HepG2 (cell line): Measurements from ENCODE around the gene LLGL2. TPM values are rescaled to one million over a fixed set of nuclear protein-coding genes. Genes with fewer than 3 reads are reported as not detected.

ENCODE experiments used
- ATAC-seq: fragments of 200-7000 bp; cut with Tn5 transposase; 3 replicates; pipeline ENCODE4 v1.9.1; 2020; ENCODE audit warnings: mild to moderate bottlenecking, moderate library complexity
- BruUV-seq: library from RNA; stranded (reverse); fragments of 400-500 nt; replicated peaks from 2 replicates; lab custom pipeline; 2021; lab: Mats Ljungman, UMichigan
- CTCF ChIA-PET: fragments of 300-600 bp; formaldehyde crosslinking; extraction: SDS; loops from one replicate; lab custom pipeline; 2021; ENCODE audit warnings: low total read pairs, inconsistent platforms, low intra/inter-chr PET ratio; lab: Yijun Ruan, JAX
- POLR2A ChIA-PET: fragments of 350-600 bp; sonication (Branson Sonifier 250); formaldehyde crosslinking; loops from one replicate; lab custom pipeline; 2020; ENCODE audit warnings: antibody characterized with exemption, inconsistent platforms; lab: Yijun Ruan, JAX
- DNase-seq: peaks from one replicate; pipeline ENCODE4 v3.0.0-alpha.2; 2015; ENCODE audit warnings: low spot score
- FAIRE-seq: peaks from 3 replicates; lab custom pipeline; 2011; peaks lifted over from hg19 to GRCh38; lab: Jason Lieb, UNC
- H2AFZ ChIP-seq: one replicate; pipeline ENCODE4 v1.6.1; 2011; ENCODE audit warnings: low read length, inconsistent platforms
- H3K27ac ChIP-seq: fragments of 300-600 bp; 3 replicates; pipeline ENCODE4 v1.8.0; 2011; ENCODE audit warnings: mixed run types, mild to moderate bottlenecking, mixed read lengths, low read length, inconsistent platforms; ENCODE audit not compliant: insufficient read depth; ENCODE audit errors: extremely low read length
- H3K27me3 ChIP-seq, 2 experiments: fragments of 200-600 bp in 1 of 2; 2 replicates in 1 of 2; 3 replicates in 1 of 2; pipeline versions ENCODE4 v1.6.0 to v1.8.0; 2011; ENCODE audit warnings: low read length in 2 of 2, mild to moderate bottlenecking in 2 of 2, moderate library complexity in 2 of 2, inconsistent platforms in 1 of 2; ENCODE audit not compliant: insufficient read depth in 2 of 2, control insufficient read depth in 1 of 2
- H3K36me3 ChIP-seq, 2 experiments: fragments of 200-600 bp in 1 of 2; replicated peaks in 1 of 2; 2 replicates in 1 of 2; 3 replicates in 1 of 2; pipeline versions ENCODE4 v1.5.1 to v1.8.0; 2011; ENCODE audit warnings: low read length in 2 of 2, inconsistent platforms in 1 of 2; ENCODE audit not compliant: insufficient read depth in 2 of 2, control insufficient read depth in 1 of 2
- H3K4me1 ChIP-seq: 2 replicates; pipeline ENCODE4 v1.5.1; 2012; ENCODE audit warnings: low read length, inconsistent platforms; ENCODE audit not compliant: insufficient read depth
- H3K4me2 ChIP-seq: 2 replicates; pipeline ENCODE4 v1.6.0; 2011; ENCODE audit warnings: low read depth, low read length, inconsistent platforms
- H3K4me3 ChIP-seq, 3 experiments: fragments of 200-600 bp in 1 of 3; sonication (generic), shearing (Covaris generic) in 1 of 3; replicated peaks in 1 of 3; 2 replicates each; pipeline ENCODE4 v1.5.1; 2011 to 2016; ENCODE audit warnings: low read length in 3 of 3, inconsistent platforms in 2 of 3, low read depth in 2 of 3, mild to moderate bottlenecking in 2 of 3, control low read depth in 1 of 3, mixed read lengths in 1 of 3; ENCODE audit not compliant: insufficient read depth in 1 of 3
- H3K79me2 ChIP-seq: one replicate; pipeline ENCODE4 v1.6.1; 2011; ENCODE audit warnings: low read length, inconsistent platforms; ENCODE audit not compliant: insufficient read depth
- H3K9ac ChIP-seq: 2 replicates; pipeline ENCODE4 v1.6.0; 2011; ENCODE audit warnings: mild to moderate bottlenecking, low read depth, low read length, inconsistent platforms; ENCODE audit not compliant: insufficient read depth
- H3K9me3 ChIP-seq: 2 replicates; pipeline ENCODE4 v1.5.1; 2012; ENCODE audit warnings: mild to moderate bottlenecking, low read length
- H4K20me1 ChIP-seq: 2 replicates; pipeline ENCODE4 v1.6.0; 2011; ENCODE audit warnings: inconsistent platforms, mild to moderate bottlenecking, low read length, moderate library complexity; ENCODE audit not compliant: insufficient read depth
- ATF1 ChIP-seq: IDR thresholded peaks from 2 replicates; pipeline ENCODE4 v1.6.1; 2016; ENCODE audit warnings: mild to moderate bottlenecking, control low read depth
- CBFB ChIP-seq: sonication (generic); formaldehyde crosslinking; IDR thresholded peaks from 2 replicates; pipeline ENCODE4 v1.4.0; 2020; ENCODE audit warnings: missing genetic modification reagents
- FOXJ3 ChIP-seq: sonication (generic); formaldehyde crosslinking; IDR thresholded peaks from 2 replicates; pipeline ENCODE4 v1.4.0; 2020; ENCODE audit warnings: missing genetic modification reagents, mild to moderate bottlenecking, borderline replicate concordance
- GTF2F1 ChIP-seq: fragments of 150-350 bp; IDR thresholded peaks from 2 replicates; pipeline ENCODE4 v1.6.1; 2014; ENCODE audit warnings: low read length
- HNRNPLL ChIP-seq: fragments of 200-400 bp; formaldehyde crosslinking; IDR thresholded peaks from 2 replicates; pipeline ENCODE4 v1.6.1; 2017; ENCODE audit warnings: mild to moderate bottlenecking, low read depth, low read length; ENCODE audit not compliant: poor library complexity, severe bottlenecking
- MED13 ChIP-seq: sonication (generic); formaldehyde crosslinking; IDR thresholded peaks from 2 replicates; pipeline ENCODE4 v1.5.0; 2020; ENCODE audit warnings: missing genetic modification reagents
- MEF2D ChIP-seq: sonication (generic); formaldehyde crosslinking; IDR thresholded peaks from 2 replicates; pipeline ENCODE4 v1.5.1; 2020; ENCODE audit warnings: mild to moderate bottlenecking, missing genetic modification reagents
- NR0B2 ChIP-seq: sonication (generic); formaldehyde crosslinking; IDR thresholded peaks from 2 replicates; pipeline ENCODE4 v1.4.0; 2020; ENCODE audit warnings: mild to moderate bottlenecking, missing genetic modification reagents
- TBP ChIP-seq: sonication (generic); formaldehyde crosslinking; IDR thresholded peaks from 2 replicates; pipeline ENCODE4 v1.5.0; 2020; ENCODE audit warnings: missing genetic modification reagents
- ZNF20 ChIP-seq: sonication (generic); formaldehyde crosslinking; IDR thresholded peaks from 2 replicates; pipeline ENCODE4 v1.4.0; 2020; ENCODE audit warnings: mild to moderate bottlenecking, moderate library complexity, missing genetic modification reagents
- ZNF234 ChIP-seq: sonication (generic); formaldehyde crosslinking; conservative IDR thresholded peaks from 2 replicates; pipeline ENCODE4 v1.5.1; 2020; ENCODE audit warnings: mild to moderate bottlenecking, missing genetic modification reagents
- ZNF501 ChIP-seq: sonication (generic); formaldehyde crosslinking; IDR thresholded peaks from 2 replicates; pipeline ENCODE4 v1.5.1; 2020; ENCODE audit warnings: mild to moderate bottlenecking, moderate library complexity, missing genetic modification reagents
- ZNF768 ChIP-seq: sonication (generic); formaldehyde crosslinking; IDR thresholded peaks from 2 replicates; pipeline ENCODE4 v1.4.0; 2020; ENCODE audit warnings: missing genetic modification reagents
- ZNF839 ChIP-seq: sonication (generic); formaldehyde crosslinking; IDR thresholded peaks from 2 replicates; pipeline ENCODE4 v1.4.0; 2020; ENCODE audit warnings: missing genetic modification reagents, mild to moderate bottlenecking, borderline replicate concordance
- ZSCAN5A ChIP-seq: sonication (generic); formaldehyde crosslinking; IDR thresholded peaks from 2 replicates; pipeline ENCODE4 v1.8.0; 2022; ENCODE audit warnings: mild to moderate bottlenecking, missing genetic modification reagents, borderline replicate concordance
- WGBS: methylation state at CpG from one replicate; pipeline ENCODE4 v1.1.6; 2017; ENCODE audit warnings: low lambda C conversion rate; 5-methylcytosine and 5-hydroxymethylcytosine counted together
- in situ Hi-C: cut with HindIII; loops from 2 replicates; pipeline ENCODE4 v1.10.0; 2017; ENCODE audit warnings: low pct_unique_long_range_greater_than_20kb; ENCODE audit not compliant: extremely low pct_ligation_motif_present
- intact Hi-C: fragments of 100-400 bp; cut with micrococcal nuclease; formaldehyde crosslinking; loops from one replicate; pipeline ENCODE4 v1.10.0; 2022; ENCODE audit not compliant: unreplicated experiment
- polyA plus RNA-seq, 8 experiments: library from polyadenylated mRNA; depleted of rRNA in 3 of 8; stranded (reverse) in 7 of 8; unstranded in 1 of 8; fragments of >200 nt; fragmentation: Illumina TruSeq in 4 of 8; extraction: Trizol in 4 of 8; gene quantifications; 2 replicates each; pipeline versions ENCODE4 v1.2.1 to v1.2.3, GENCODE V29; 2011 to 2016; ENCODE audit warnings: low read depth in 4 of 8, missing spikeins in 1 of 8, mixed read lengths in 1 of 8; ENCODE audit not compliant: insufficient read depth in 1 of 8
- total RNA-seq, 5 experiments: library from RNA; depleted of rRNA; stranded (reverse); fragments of >200 nt; fragmentation: Illumina TruSeq; extraction: Trizol; gene quantifications; 2 replicates each; pipeline ENCODE4 v1.2.3, GENCODE V29; 2016; ENCODE audit warnings: low read depth in 1 of 5

The LLGL2 gene
- total and polyA plus RNA-seq, 2 of the 13 experiments (the other 11 are each of a cell fraction or from before 2014, with no cell fraction given) = 83.0 to 86.7 TPM

DNA sequence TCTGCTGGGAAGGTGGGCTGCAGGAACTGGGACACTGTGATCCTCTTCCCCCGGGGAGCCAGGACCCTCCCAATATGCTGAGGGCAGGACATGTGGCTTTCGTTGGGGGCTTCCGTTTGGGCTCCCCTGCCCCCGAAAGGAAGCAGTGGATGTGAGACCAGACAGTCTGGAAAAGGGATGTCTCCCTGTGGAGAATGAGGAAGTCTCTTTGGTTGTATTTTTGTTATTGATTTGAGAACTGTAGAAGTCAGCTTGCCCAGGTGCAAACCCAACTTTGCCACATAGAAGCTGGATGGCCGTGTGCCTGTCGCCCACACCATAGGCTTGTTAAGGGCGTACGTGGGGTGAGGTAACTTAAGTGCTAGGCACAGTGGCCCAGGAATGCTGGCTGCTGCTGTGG, 18.8 kb downstream of the LLGL2 start:
- ChIA-PET CTCF (no interaction called here), POLR2A (interaction anchor here (1.5 kb wide), 1 partner anchor 18 kb away, joined by 7 read pairs; the partner anchor contains the start of gene LLGL2)
- no peak overlapping the region for H2AFZ ChIP-seq
- peaks cover 12% of the 10 kb centered on the region for H3K79me2 ChIP-seq
- ATAC-seq = no peak
- H3K9me3 ChIP-seq = no peaks in the 10 kb centered on the region
- FAIRE-seq = no peak
- H3K4me1 ChIP-seq = peaks cover 46% of the 10 kb centered on the region
- H3K36me3 ChIP-seq = peaks cover 6 to 18% of the 10 kb centered on the region in 2 experiments; a peak in 3 of 5 replicates
- TF ChIP-seq ZNF839 (CRISPR knock-in tag) = no peak
- TF ChIP-seq CBFB = no peak
- no peak for TF ChIP-seq TBP (CRISPR knock-in tag)
- no peak for TF ChIP-seq FOXJ3 (CRISPR knock-in tag)
- no peak for TF ChIP-seq NR0B2 (CRISPR knock-in tag)
- TF ChIP-seq ZNF234 = no peak
- TF ChIP-seq ZNF20 (CRISPR knock-in tag) = no peak
- no peak for TF ChIP-seq MEF2D
- no peak for TF ChIP-seq GTF2F1
- TF ChIP-seq MED13 (CRISPR knock-in tag) = no peak
- no peak for TF ChIP-seq ZNF501 (CRISPR knock-in tag)
- no peak for TF ChIP-seq ZNF768 (CRISPR knock-in tag)
- no peak for TF ChIP-seq ATF1 (CRISPR knock-in tag)
- no peak for TF ChIP-seq HNRNPLL
- no peak for TF ChIP-seq ZSCAN5A
- H4K20me1 ChIP-seq = no peaks in the 10 kb centered on the region
- intact Hi-C loops (no loop called here), in situ Hi-C loops (no loop called here)
- no TSS peak for BruUV-seq
- H3K4me2 ChIP-seq = no peak overlapping the region
- WGBS = 93% methylated on average over 8 of the region's 8 CpGs
- no peak overlapping the region for H3K27ac ChIP-seq
- H3K27me3 ChIP-seq = no peaks in the 10 kb centered on the region
- no peak for DNase-seq
- no peak overlapping the region for H3K9ac ChIP-seq
- H3K4me3 ChIP-seq = no peak overlapping the region
